ENCODE data around the gene PARD3. TPM values are rescaled to one million over a fixed set of nuclear protein-coding genes. Genes with fewer than 3 reads are reported as not detected.
A peak's percentile ranks its signal among the peaks of the same experiment; 100 is the strongest.

The PARD3 gene
- total RNA-seq, 1 experiment from 2014 or later: 24.3 TPM

DNA sequence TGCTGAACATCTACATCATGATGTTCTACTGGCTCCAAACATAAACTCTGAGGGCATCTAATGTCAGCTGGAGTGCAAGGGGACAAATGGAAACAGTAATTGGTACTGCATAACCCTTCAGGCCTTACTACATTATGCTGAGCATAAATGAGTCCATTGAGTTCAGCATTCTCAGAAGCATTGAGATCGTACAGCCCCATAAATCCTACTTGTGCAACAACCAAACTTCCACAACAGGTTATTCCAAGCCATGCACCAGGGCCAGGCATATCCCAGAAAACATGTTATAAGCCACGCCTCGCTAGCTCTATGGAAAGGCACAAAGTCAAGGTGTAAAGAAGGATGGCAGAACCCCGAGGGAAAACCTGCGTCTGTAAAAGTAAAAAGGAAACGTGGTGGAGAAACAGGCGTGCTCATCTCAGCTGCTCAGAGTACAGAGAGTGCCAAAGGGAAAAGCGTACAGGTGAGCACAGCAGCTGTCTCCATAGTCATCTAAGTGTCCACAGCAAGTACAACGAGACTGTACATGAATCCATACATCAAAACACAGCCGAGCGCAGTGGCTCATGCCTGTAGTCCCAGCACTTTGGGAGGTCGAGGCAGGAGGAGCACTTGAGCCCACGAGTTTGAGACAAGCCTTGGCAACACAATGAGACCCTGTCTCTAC lies 124.6 kb downstream of the PARD3 start:
- DNase-seq (ENCODE audit: low spot score): no peak

DNA sequence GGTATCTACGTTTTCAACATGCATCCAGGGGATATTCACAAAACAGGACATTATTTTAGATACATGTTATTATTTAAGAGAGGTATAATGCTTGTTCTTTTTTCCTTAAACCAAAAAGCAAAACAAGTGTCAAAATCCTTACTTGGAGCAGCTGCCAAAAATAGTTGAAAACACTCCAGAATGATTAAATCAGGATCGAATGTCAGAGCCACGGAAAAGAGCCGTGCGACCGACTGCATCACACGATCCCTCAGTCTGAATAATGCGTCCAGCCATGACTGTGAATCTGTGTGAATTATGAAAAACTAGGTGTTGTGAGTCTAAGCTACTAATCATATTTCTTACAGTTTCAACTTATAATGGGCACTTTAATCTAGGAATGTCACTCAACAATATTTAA lies 126.0 kb downstream of the PARD3 start:
- DNase-seq (ENCODE audit: low spot score): no peak

DNA sequence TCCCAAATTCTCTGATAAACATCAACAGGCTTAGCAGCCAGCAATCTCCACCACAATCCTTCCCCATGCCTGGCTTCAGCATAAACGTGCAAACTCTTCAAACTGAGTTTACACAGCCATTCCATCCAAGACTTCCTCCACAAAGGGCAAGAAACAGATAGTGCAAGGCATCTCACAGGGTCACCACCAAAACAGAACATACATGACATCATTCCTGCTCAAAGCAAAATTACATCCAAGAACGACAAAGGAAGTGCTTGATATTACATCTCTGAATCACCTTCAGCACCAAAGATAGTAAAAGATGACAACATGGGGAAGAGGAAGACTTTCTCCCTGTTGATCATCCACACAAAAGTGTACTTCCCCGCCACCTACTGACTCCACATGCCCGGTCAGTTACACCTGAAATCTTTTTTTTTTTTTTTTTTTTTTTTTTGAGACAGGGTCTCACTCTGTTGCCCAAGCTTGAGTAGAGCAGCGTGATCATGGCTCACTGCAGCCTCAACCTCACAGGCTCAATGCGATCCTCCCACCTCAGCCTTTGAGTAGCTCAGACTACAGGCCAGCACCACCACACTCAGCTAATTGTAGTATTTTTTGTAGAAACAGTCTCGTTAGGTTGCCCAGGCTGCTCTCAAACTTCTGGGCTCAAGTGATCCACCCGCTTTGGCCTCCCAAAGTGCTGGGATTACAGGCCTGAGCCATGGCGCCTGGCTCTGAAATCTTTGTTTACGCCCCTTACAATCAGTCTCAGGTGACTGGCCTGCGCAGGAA lies 127.5 kb downstream of the PARD3 start:
- no peak for DNase-seq (ENCODE audit: low spot score)

DNA sequence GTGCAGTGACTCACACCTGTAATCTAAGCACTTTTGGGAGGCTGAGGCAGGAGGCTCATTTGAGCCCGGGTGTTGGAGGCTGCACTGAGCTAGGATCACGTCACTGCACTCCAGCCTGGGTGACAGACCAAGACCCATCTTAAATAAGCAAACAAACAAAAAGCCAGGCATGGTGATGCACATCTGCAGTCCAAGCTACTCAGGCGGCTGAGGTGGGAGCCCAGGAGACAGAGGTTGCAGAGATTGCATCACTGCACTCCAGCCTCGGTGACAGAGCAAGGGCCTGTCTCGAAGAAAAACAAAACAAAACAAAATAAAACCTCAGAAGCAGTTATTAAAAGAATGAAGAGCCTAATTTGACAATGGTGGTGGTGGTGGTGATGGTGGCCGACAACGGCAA lies 132.5 kb downstream of the PARD3 start:
- no peak for DNase-seq (ENCODE audit: low spot score)

DNA sequence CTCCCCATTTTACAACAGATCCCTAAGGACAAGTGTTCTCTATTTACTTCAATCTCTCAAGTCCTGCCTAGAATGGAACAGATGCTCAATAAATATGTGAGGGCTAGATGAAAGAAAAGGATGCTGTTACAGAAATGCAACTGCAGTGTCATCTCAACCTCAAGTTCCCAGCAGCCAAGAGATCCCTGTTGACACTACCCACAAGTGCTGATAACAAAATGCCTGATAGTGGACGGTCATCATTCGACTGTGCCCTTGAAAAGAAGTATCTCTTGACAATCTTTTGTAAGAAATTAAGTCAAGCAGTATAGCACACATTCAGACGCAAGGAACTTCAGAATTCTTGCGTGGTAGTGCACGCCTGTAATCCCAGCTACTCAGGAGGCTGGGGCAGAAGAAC lies 133.2 kb downstream of the PARD3 start:
- DNase-seq (ENCODE audit: low spot score): no peak

DNA sequence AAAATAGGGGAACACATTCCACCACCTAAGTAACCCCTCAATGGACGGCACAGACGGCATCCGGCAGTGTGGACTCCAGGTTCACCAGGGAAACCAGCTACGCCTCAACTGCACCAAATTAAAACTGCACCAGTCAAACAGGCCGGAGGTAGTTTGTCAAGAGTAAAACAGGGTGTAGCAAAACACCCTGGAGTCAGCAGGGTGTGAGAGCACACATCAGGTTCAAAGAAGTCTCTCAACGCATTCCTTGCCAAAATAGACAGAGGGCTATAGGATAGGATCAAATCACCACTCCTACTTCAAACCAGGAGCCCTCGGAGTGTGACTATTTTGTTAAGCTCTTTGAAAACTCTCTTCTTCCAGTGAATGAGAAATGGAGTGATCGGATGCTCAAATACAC lies 135.9 kb downstream of the PARD3 start:
- no peak for DNase-seq (ENCODE audit: low spot score)

DNA sequence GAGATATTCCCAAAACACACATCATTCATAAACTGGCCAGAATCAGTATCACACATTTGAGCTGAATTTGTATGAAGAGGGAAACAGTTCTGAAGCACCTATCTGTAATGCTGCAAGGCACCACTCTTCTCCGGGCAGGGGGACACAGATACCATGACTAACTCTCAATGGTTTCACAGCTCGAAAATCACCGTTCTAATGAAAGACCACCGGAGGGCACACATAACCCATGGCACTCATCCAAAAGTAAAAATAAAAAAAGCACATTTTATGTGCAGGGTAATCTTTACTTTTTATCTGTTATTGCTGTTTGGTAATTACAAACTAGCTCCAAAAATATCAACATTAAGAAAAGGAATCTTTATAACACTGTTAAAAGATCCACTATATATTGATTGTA lies 137.5 kb downstream of the PARD3 start:
- DNase-seq (ENCODE audit: low spot score): no peak

DNA sequence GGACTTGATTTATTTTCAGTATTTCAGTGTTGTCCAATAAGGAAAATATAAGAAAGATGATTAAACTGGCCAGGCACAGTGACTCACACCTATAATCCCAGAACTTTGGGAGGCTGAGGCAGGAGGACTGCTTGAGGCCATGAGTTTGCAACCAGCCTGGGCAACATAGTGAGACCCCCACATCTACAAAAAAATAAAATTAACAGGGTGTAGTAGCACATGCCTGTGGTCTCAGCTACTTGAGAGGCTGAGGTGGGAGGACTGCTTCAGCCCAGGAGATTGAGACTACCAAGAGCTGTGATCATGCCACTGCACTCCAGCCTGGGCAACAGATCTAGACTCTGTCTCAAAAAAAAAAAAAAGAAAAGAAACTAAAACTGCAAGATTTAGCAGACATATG lies 138.0 kb downstream of the PARD3 start:
- DNase-seq (ENCODE audit: low spot score): no peak

DNA sequence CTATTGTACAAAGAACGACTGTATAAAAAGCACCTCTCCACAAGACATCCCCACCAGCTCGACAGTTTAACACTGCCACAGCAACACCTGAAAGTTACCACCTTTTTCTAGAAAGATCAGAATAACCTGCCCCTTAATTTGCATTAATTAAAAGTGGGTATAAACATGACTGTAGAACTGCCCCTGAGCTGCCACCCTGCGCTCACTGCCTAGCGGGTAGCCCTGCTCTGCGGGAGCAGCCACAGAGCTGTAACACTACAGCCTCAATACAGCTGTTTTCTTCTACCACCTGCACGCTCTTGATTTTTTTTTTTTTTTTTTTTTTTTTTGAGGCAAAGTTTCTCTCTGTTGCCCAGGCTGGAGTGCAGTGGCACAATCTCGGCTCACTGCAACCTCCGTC lies 140.9 kb downstream of the PARD3 start:
- no peak for DNase-seq (ENCODE audit: low spot score)

DNA sequence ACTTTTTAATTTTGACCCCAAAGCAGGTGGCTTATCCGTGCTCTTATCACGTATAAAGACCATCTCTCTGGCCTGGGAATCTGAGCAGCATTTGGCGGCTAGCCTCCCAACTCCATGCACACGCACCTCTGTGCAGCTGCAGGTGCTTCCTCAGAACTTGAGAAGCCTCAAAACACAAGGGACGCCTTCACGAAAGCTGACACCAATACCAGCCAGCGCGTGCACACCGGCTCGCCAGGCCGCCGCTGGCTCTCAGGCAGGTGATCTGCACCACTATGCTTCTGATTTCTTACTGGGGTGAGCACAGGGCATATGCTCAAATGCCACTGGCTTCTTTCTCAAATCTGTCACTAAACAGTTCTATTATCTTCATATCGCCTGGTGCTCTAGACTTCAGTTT lies 145.0 kb downstream of the PARD3 start:
- no peak for DNase-seq (ENCODE audit: low spot score)

DNA sequence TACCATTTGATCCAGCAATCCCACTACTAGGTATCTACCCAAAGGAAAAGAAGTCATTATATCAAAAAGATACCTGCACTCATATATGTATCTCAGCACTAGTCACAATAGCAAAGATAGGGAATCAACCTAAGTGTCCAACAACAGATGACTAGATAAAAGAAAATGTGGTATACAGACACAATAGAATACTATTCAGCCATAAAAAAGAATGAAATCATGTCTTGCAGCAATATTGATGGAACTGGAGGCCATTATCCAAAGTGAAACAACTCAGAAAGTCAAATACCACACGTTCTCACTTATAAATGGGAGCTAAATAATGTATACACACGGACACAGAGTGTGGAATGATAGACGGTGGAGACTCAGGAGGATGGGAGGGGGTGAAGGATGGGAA lies 146.0 kb downstream of the PARD3 start:
- DNase-seq (ENCODE audit: low spot score): no peak

DNA sequence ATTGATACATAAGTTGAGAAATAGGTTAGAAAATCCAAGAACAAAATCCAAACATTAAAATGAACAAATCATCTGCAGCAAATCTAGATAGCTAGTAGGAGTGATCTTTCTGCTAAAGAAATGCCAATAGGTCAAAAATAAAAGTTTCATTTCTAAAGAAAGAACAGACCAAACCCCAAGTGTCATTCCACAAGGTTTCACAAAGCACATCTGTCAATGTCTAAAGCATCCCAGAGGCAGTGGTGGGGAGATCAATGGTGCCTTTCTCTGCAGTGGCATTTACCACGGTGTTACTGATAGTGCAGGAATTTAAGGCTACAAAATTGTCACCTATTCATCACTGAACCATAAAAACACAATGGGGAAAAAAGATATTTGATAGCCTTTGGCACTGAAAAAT lies 147.9 kb downstream of the PARD3 start:
- no peak for DNase-seq (ENCODE audit: low spot score)

DNA sequence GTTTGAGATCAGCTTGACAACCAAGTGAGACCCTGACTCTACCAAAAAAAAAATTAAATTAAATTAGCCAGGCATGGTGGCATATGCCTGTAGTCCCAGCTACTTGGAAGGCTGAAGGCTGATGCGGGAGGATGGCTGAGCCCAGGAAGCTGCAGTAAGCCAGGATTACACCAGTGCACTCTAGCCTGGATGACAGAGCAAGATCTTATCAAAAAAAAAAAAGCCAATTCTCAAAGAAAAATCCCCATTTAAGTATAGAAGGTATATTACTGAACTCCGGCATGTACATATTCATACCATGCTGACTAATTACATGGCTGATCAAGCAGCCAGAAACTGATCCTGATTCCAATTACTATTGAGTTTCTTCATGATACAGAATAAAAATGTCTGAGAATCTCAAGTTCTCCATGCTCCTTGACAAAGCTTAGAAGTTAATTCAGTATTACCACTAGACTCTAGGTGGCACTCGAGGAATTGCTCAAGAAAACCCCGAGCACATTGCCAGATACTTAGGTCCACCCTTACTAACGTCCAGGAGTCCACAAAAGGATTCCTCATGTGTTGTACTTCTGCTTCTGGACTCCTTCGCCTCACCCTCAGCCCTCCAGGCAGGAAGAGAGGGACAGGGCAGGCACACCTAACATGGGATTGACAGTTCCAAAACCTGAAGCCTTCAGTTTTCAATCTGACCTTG lies 148.9 kb downstream of the PARD3 start:
- peak; percentile 80 for DNase-seq (ENCODE audit: low spot score)

DNA sequence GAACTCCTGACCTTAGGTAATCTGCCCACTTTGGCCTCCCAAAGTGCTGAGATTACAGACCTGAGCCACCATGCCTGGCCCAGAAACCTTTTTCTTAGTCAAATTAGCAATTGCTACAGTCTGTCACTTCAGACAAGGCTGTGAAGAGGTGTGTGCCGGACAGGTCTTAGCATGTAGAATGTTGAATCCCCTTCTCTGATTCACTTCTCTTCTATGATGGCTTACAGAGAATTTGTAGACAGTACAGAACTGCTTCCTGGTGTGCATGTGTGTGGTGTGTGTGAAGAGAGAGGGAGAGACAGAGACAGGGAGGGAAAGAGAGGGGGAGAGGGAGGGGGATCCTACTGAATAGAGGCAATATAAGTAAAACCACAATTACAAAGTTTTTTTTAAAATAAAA lies 150.4 kb downstream of the PARD3 start:
- no peak for DNase-seq (ENCODE audit: low spot score)

DNA sequence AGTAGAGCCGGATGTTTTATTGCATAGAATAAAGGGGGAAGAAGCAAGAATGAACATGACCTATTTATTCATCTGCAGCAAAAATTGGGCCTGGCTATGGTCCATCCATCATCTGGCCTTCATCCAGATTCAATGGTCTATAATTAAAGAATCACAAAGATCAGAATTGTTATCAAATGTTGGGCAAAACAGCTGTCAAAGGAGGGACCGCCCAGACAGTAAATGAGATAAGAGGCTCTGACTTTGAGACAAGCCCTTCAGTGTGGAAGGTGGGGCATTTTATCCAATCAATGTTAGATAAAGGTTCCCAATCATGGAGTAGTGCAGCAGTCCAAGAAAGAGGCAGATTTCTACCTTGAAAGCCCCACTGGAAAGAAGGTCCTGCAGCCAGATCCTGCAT lies 153.5 kb downstream of the PARD3 start:
- DNase-seq (ENCODE audit: low spot score): no peak

DNA sequence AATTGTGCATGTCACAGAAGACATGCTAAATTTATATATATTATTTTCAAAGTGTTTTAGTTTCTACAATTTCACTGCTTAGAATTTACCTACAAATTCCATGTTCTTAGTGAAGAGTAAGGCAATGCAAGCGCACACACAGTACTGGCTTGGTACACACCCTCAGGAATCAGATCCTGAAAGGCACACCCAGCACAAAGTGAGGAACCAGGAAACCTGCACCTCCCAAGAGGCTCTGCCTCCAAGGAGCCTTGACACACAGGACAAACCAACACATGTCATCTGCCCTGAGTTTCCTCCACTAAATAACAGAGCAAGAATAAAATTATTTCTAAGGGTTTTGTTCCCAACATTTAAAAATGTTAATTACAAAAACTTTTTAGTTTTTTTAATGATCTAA lies 156.2 kb downstream of the PARD3 start:
- no peak for DNase-seq (ENCODE audit: low spot score)

DNA sequence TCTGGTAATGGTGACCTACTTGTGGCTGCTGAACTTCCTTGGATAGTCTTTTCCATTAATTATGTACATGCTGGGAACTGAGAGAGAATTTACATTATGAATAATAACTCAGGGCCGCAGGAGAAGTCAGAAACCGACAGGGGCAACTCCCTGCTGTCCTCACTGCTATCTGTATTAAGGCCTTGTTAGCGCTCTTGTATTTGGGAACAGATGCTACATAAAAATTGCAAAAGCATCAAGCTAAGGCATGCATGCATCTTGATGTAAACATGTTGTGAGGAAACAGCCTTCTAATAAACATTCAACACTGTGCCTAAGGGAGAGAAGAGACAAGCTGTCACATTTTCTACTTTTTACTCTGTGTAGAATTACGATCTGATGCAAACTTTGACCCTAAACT lies 158.4 kb downstream of the PARD3 start:
- DNase-seq (ENCODE audit: low spot score): no peak

DNA sequence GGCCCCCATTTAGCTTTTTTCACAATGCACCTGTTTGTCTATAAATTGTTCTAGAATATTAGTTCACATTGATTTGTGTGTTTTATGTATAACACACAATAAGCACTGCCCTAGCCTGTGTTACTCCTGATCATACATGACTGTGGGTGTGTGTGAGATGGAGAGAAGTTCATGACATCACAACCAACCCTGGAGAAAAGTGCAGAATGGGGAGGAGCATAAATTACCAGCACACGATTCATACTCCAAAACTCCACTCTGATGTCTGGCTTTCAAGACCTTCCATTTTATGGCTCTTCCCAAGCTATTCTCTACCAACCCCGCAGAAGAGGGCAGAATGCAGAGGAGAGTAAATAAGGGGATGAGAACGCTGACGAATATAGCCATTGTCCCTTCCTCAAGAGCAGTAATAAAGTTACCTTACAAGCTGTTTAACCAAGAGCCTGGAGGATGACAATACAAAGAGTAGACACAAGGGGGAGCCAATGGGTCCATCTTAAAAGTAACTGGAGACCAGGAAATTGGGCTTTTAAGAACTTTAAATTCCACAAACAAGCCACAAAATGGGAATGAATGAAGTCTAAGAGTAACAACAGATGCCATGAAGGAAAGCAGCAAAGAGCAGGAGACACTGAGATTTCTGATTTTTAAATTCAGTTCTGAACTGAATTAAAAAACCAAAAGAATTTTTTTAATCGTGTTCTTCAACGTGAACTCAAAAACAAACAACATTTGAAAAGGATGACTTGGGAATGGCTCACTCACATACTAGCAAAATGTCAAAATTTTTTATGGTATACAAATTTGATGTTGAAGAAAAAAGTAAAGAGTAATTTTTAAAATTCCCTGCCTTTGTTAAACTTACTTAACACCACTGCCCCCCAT lies 159.6 kb downstream of the PARD3 start:
- DNase-seq (ENCODE audit: low spot score): peak; percentile 84

DNA sequence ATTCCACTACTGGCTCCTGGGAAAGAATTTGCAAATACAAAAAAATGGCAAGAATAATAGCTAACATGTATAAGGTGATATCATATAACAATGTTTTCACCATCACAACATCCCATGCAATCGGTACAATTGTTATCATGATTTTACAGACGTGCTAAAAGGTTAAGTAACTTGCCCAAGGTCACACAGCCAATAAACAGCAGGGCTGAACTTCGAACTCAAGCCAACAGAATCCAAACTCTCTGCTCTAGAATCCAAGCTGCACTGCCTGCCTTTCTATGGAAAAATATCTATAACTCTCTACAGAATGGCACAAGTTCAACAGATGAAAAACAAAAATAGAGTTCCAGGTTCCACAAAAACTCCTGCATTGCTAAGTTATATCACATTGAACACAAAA lies 160.9 kb downstream of the PARD3 start:
- no peak for DNase-seq (ENCODE audit: low spot score)

DNA sequence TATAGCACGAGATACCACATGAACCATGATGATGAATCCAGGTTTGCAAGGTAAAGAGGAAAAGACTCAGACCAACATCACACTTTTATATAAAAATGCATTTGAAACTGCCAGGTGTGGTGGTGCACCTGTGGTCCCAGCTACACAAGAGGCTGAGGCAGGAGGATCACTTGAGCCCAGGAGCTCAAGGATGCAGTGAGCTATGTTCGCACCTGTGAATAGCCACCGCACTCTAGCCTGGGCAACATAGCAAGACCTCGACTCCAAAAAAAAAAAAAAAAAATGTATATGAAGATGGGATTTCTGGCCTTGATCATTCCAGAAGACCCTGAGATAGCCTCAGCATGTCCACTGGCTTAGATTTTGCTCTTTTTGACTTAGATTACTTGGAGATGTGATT lies 161.6 kb downstream of the PARD3 start:
- no peak for DNase-seq (ENCODE audit: low spot score)

DNA sequence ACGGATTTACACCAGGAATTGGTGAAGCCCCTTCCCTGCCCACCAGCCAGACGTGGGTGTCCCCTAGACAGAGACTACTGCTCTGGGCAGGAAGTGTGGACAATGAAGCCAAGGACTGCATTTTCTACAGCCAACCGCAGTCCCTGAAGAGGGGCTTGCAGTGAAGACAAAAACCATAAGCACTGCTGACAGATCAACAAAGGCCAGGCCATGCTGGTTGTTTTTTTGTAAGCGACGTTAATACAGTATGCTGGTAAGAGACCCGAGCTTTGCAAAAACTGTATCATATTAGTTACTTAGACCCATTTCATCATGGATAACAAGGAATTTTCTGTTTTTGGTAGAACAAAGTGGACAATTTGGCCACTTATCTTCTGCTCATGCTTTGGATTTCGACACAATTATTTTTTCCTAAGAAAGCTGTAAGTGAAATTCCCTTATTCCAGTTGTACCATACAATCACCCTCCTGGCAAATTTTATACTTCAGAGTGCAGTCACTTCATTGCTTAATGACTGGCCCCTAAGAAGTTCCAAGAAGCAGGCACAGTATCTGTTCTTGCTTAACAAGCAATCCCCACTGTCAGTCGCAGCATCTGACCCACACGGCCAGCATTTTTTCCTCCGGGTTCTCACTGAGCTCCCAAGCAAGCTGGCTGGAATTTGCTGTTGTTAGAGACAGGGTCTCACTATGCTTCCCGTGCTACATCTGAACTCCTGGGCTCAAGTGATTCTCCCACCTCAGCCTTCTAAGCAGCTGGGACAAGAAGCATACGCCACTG lies 163.5 kb downstream of the PARD3 start:
- no peak for DNase-seq (ENCODE audit: low spot score)

Measured in HT-29 (cell line).